ENCODE data around the gene RAB23.

Gene RAB23

GRCh38 chr6:57242505-57242904 lies 20.4 kb upstream of the RAB23 start:
- DNase-seq, result no peak

DNA sequence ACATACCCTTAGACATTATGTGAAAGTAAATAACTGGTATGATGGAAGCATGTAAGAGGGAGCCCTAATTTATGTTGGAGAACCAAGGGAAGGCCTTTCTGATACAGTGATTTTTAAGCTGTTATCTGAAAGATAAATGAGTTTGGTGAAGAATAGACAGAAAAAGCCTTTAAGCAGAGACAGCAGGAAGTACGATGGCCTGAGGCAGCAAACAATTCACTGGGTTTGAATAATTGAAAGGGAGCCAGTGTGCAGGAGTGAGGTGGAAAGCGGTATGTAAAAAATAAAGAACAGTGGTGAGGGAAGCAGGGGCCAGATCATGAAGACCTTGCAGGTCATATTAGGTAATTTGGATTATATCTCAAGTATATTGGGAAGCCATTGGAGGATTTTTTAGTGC lies 4.1 kb upstream of the RAB23 start:
- DNase-seq, result no peak

DNA sequence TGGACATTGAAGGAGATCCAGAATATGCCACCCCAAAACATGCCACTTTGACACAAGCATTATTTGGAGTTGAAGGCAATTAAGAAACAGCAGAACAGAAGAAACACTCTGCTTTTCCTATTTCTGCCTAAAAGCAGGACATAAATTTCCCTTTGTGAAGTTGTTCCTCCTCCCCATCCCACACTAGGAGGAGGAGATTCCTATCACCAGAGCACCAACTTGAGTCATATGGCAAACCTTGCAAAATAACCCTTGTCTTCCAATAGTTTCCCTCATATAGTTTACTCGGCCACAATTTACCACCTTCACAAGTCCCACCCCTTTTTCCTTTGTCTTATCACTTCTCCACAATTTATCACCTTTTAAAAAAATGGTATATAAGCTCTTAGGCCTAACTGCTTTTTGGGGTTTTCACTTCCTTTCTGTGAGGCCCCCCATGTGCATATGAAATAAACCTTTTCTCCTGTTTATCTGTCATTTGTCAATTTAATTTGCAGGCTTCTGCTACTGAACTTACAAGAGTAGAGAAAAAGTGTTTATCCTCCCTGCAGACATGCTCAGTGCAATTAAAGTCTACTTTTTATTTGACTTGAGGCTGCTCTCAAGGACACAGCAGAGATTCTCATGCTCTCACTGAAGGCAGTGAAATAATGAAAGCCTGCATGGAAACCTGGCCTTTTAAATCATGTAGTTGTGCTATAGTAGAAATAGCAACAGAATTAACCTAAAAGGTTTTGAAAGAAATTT lies 2.8 kb upstream of the RAB23 start:
- DNase-seq, result no peak

GRCh38 chr6:57222743-57223077 lies 603 bp upstream of the RAB23 start:
- DNase-seq, result no peak

GRCh38 chr6:57221191-57221935 lies 744 bp downstream of the RAB23 start:
- no peak for DNase-seq

- DNase-seq, result no peak
Measured at GRCh38 chr6:57220083-57220703, 1.9 kb downstream of the RAB23 start.

GRCh38 chr6:57217270-57217669 lies 4.8 kb downstream of the RAB23 start:
- DNase-seq, result no peak

GRCh38 chr6:57216235-57217101 lies 5.6 kb downstream of the RAB23 start:
- no peak for DNase-seq

DNA sequence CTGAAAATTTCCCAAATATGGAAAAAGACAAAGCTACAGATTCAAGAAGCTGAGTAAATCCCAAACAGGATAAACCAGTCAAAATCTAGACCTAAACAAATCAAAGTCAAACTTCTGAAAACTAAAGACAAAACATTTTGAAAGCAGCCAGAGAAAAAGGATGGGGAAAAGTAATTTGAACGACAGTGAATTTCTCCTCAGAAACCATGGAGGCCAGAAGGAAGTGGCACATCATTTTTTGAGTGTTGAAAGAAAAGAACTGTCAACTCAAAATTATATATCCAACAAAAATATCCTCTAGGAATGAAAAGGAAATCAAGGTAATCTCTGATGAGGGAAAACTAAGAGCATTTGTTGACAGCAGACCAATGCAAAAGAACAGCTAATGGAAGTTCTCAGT lies 6.8 kb downstream of the RAB23 start:
- DNase-seq, result no peak

- no peak for DNase-seq
Measured at GRCh38 chr6:57210060-57210459, 12.0 kb downstream of the RAB23 start.

DNA sequence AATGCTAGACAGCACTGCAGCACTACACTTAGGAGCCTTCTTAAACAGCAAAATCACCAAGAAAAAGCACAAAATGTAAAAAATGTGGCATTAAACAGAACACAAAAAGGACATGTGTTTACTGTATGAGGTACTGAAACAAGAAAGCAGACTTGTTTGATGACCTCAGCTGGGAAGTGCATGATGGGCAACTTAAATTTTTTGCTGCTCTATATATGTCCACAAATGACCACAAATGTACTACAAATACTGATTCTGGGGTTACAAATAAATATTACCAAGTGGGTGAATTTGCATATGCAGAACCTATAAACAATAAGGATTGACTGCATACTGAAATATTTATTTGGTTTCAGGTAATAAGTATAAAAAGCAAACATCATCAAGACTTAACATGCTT lies 13.1 kb downstream of the RAB23 start:
- no peak for DNase-seq

DNA sequence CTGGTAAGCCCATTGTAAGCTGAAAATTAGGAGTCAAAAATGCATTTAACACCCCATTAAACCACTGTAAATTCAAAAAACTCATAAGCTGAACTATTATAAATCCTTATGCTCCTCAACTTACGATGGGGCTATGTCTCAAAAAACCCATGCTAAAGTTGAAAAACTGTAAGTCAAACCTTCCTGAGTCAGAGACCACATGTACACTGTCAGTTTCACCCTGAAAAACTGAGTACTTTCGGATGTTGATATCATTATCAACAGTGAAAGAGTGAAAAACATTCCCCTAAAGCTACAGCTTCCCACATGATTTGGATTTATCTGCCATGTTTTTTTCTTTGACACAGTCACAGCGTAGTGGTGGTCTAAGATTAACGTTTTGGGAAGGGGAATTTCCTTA lies 14.2 kb downstream of the RAB23 start:
- no peak for DNase-seq

DNA sequence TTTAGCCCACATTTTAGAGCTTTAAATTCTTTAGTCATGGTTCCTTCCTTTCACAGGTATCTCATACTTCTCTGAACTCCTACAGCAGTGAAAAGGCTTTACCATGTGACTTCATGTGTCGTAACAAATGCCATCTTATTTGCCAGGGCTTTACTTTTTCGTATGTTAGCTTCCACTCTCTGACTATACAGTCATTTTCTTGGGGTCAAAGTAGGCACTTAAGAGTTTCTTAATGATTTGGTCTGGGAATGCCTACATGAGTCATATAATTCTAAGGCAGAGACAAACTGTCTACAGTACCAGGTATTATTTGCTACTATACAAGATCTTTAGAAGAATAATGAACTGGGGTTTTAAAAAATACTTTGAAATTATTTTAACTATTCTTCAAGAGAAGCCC lies 15.0 kb downstream of the RAB23 start:
- no peak for DNase-seq

DNA sequence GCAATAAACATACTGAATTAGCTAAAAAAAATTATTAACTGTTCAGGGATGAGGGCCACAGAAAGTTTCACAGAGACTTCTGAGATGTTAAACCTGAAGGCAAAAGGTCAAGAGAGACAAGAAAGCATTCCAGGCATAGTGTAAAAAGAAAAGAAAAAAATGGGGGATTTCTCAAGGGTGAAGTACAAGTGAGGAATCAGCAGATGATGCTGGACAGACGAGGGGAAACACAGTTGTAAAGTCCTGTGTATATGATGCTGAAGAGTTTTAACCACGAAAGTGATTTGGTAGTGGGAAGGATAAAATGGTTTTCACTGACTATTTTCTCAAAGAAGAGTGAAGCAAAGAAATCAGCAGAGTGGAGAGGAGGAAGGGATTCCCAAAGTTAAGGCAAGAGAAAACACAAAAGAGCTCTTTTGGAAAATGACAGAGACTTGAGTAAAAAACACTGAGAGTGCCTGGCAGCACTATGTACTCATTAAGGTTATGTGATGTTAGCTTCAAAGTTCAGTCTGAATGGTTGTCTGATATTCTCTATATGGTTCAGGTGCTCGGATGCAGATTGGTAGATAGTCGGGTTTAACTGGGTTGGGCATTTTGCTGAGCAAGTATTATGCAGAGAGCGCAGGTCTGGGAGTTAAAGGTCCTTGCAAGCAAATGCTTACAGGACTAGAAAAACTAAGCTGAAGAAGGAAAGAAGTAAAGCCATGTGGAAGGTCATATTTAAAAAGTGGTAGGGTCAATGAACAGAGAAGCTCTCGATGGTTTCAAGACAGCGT lies 16.4 kb downstream of the RAB23 start:
- no peak for DNase-seq

- no peak for DNase-seq
Measured at GRCh38 chr6:57201718-57202117, 20.4 kb downstream of the RAB23 start.

GRCh38 chr6:57198926-57199636 lies 23.0 kb downstream of the RAB23 start:
- no peak for DNase-seq

- DNase-seq, result no peak
Measured at GRCh38 chr6:57195457-57195856, 26.6 kb downstream of the RAB23 start.

DNA sequence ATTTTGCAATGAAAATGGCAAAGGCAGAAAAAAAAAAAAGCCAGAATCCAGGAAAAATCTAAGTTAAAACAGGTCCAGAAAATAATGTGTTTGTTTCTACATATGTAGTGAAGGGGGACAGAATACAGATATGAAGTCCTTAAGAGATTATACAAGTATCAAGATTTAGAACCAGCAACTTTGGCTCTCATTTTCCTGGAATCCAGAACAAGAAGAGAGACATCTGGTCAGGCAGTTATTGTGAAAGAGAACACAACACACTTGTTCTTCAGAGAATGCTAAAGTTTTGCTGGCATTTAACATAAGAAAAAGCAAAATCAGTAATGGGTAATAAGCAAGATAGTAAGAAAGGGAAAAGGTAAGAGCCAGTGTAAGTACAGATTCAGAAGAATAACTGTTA lies 28.9 kb downstream of the RAB23 start:
- no peak for DNase-seq

- DNase-seq, result no peak
Measured at GRCh38 chr6:57190140-57190539, 32.0 kb downstream of the RAB23 start.

- no peak for DNase-seq
Measured at GRCh38 chr6:57183336-57183735, 38.8 kb downstream of the RAB23 start.

DNA sequence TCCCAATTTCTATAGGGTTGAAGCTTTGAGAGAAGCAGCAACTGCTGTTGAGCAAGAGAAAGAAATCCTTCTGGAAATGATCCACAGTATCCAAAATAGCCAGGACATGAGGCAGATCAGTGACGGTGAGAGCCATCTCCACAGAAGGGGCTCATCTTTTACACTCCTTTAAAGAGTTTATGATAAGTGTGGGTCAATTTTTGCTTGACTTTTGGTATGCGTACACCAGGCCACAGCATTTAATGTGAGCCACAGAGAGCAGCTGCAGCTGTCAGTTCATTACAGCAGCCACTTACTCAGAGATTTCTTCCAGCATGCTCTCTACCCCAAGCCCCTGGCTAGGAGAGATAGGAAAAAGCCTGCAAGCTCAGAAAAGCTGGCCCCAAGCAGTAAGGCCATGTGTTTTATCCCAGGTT lies 40.1 kb downstream of the RAB23 start:
- no peak for DNase-seq

- no peak for DNase-seq
Measured at GRCh38 chr6:57180596-57180995, 41.5 kb downstream of the RAB23 start.
